GM18870 (cell line): ENCODE measurements around the gene PLXND1.

Source experiments
- ATAC-seq: cut with Tn5 transposase; IDR thresholded peaks from one replicate; pipeline ENCODE4 v1.9.1; 2021; ENCODE audit warnings: moderate library complexity; ENCODE audit not compliant: unreplicated experiment

The PLXND1 gene

DNA sequence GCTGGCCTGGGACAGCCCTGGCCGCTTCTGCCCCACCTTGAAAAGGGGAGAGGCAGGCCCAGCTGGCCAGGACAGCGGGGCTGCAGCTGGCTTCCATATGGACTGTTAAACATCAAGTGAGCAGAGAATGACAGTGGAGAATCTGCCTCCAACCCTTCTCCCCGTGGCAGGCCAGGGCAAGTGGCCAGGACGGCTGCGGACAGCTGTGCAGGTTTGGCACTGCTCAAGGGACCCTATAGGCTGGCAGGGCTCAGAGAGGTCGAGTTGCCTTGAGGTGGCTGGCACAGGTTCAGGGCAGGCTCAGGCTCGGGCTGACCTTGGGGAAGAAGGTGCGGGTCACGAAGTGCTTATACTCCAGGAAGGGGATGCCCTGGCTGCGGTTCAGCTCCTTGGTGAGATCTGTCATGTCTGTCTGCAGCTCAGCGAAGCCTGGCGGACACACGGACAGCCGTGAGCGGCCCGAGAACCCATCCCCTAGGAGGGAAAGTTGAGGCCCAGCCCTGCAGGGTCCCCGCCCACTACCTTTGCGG lies 39.2 kb downstream of the PLXND1 start:
- ATAC-seq, result no peak

DNA sequence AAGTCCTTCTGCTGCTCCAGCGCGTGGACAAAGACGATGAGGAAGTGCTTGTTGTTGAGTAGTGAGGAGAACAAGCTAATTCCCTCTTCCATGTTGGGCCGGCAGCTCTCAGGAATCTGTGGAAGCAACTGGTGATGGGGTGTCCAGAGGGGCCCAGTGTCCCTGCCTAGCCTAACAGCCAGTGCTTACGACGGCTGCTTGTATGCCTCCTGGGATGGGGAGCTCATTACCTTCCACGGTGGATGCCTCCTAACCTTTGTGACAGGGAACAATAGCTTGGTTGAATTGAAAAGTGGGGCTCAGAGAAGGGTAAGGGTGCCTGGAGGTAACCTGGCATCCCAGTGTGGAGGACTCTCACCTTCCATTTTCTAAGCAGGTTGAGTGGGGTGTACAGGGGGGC lies 40.6 kb downstream of the PLXND1 start:
- ATAC-seq, result no peak

DNA sequence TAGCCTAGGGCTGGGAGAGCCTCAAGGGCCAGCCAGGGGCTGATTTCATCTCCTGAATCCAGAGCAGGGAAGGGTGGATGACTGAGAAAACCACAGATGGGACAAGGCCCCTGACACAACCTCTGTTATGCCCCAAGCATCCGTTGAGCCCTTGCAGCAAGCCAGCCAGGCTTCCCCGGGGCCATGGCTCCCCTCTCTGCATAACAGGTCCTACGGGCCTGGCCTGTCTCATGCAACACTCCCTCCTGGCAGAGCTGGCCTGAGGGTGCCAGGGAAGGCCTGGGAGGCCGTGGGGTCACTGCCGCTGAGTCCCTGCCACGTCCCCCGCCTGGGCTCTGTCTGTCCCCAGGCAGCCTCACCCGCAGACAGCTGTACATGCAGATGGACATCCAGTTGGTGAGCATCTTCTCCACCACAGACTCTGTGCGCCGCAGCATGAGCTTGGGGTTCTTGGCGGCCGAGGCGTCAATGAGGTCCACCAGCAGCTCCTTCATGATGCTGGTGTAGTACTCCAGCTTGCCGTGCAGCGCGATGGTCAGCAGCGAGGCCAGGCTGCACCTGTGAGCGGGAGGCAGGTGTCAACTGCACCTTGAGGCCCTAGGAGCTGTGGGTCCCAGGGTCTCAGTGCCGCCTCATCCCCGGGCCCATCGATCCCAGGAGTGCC lies 41.4 kb downstream of the PLXND1 start:
- no peak for ATAC-seq

DNA sequence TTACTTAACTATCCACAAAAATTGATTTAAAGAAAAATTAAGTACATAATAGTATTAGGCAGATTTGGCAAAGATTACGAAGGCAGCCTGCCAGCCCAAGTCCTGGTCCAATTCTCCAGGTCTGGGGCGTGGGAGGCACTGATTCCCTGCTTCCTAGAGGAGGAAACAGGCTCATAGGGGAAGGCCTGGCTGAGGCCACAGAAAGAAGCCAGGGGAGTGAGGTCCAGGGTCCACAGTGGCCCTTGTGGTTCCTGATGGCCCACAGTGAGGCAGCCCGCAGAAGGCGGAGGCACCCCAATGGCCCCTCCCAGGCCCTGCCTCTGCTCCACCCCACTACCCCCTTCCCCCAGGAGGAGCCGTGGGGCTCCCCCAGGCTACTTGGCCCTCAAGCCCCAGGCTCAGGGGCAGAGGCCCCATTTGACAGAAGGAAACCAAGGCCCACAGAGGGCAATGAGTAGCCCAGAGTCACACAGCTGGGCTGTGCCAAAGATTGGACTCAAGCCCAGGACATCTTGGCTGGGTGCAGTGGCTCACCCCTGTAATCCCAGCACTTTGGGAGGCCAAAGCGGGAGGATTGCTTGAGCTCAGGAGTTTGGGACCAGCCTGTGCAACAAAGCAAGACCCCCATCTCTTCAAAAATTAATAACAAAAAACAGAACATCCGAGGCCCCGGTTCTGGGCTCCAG lies 42.5 kb downstream of the PLXND1 start:
- ATAC-seq, result no peak

DNA sequence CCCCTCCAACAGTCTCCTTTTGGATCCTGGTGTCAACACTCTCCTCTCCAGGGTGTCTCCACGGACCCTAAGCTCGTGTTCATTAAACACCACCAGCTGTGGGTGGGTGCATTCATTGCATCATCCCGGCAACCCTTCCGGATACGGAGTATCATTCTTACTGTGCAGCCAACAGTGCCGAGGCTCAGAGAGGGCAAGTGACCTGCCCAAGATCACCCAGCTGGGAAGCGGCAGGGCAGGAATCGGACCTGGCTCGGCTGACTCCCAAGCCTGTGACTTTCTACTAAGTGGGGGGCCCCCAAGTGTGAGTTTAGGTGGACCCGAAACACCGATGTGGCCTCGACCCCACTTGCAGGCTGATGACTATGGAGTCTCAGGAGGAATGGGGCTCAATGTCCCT lies 43.1 kb downstream of the PLXND1 start:
- no peak for ATAC-seq

DNA sequence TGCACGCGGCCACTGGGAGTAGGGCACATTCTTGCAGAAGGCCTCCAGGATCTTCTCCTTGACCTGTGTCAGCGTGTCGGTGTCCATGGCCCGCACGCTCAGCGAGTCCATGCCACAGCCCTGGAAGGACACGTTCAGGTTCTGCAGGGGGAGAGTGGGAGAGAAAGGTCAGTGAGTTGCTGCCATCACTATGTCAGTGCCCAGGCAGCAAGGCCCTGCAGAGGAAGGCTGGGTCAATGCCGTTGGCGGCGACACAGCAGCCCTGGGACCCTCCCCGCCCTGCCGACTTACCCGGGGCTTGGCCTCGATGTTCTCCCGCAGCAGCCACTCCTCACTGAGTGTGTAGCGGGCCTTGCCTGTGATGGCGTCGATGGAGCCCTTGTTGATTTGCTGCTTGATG lies 43.7 kb downstream of the PLXND1 start:
- ATAC-seq, result no peak

DNA sequence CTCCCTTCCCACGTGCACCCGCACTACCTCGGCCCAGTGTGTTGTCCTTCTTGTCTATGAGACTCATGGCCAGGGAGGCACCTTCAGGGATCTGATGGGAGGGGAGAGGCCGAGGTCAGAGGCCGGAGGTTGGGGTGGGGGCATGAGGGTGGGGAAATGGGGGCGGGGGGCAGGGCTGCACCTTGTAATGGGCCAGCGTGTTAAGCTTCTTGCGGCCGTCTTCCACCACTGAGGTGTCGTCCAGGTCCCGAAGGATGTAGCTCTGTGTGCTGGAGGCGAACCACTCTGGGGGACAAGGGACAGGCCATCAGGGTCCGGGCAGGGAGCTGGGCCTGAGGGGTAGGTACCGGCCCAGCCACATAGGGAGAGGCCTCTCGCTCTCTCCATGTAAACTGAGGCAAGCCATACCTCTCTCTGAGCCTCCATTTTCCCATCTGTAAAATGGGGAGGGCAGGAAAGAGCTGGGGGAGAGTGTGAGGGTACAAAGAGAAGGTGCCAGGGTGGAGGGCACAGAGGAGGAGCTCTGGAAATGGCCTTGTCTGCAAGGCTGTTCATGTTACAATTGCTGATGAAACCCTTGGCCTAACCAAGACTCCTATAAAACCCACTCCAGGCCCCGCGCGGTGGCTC lies 44.7 kb downstream of the PLXND1 start:
- no peak for ATAC-seq

DNA sequence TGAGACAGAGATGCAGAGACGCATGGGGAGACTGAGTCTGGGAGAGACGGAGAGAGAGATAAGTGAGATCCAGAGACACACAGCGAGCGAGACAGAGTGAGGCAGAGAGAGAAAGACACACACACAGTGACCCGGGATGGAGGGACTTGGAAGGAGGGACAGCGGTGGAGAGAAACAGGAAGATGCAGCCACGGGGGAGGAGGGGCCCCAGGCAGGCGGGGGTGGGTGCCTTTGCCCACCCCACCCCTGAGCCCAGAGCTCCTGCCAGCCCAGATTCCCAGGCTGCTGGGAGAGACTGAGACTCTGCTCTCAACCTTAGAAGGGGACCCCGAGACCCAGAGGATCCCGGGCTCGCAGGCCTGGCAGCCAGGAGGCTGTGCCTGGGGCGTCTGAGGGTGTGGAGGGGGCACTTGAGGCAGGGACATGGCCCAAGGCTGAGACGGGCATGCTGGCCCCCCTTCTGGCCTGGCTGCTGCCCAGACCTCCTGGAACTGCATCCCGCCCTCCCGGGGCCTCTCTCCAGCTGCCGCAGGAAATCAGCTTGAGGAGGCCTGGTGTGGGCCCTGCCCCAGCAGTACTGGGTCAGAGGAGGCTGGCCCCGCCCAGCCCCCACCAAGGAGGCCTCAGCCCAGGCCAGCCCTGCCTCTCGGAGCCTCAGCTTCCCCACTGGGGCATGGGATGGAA lies 45.4 kb downstream of the PLXND1 start:
- no peak for ATAC-seq

DNA sequence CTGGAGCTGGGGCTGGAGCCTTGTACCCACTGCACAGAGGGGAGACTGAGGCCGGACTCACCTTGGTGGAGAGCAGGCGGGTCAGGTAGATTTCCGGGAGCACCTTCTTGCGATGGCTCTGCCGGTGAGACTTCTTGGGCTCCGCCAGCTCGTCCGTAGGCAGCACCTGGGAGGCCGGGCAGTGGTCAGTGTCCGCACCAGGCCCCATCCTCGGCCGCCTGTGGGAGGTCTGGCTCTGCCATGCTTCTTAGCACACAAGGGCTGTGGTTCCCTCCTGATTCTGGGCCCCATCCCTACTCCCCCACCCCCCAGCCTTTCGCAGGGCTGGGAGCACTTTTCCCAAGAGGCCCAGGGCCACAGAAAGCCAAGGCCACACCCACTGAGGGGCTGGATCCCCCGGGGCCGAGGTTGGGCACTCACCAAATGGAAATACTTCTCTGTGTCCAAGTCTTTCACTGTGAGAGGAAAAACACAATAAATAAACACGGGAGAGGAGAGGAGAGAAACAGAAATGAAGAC lies 46.1 kb downstream of the PLXND1 start:
- no peak for ATAC-seq

DNA sequence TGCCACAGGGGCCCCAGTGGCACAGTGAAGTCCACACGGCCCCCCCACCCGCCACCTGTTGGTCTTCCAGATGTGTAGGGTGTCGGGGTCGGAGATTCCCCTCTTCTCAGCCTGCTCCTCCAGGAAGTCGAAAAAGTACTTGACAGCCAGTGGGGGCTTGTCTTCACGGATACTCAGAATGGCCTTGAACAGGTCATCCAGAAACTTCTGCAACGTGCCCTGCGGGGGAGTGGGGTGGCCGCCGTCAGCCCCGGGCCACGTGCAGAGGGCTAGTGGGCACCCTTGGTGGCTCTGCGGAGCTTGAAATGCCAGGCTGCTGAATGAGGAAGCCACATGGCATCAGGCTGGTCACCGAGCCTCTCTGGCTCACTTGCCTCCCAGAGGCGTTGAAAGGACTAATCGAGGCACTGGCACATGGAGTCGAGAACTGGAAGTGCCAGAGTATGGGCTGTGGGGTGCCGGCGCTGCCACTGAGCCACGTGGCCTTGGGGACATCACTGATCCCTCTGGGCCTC lies 46.9 kb downstream of the PLXND1 start:
- ATAC-seq, result no peak

DNA sequence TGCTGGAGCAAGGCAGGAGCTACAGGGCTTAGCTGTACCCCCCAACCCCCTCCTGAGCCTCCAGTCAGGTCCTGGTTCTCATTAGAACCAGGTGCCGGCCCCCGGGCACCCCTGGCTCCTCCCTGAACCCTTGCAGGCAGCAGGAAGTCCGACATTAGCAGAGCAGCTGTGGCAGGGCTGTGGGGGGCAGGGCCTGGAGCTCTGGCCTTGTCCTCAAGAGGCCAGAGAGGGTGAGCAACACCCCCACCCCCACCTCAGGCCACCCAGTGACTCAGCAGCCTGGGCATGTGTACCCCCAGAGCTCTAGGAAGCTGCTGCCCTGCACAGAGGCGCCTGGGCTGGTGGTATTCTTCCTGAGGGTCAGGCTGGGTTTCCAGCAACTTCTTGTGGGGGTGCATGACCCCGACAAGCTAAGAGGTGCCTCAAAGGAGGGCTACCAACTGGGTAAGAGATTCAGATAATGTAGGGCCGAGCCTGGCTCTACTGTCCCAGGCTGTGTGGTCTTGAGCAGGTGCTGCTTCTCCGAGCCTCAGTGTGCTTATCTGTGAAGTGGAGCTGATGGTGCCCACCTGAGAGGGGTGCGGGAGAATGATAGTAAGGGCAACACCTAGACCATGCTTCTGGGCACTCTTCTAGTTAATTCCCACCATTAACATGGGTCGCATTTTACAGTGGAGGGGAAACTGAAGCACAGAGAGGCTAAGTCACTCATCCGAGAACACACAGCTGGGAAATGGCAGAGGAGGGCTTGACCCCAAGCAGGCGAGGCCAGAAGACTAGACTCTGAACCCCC lies 47.5 kb downstream of the PLXND1 start:
- no peak for ATAC-seq

DNA sequence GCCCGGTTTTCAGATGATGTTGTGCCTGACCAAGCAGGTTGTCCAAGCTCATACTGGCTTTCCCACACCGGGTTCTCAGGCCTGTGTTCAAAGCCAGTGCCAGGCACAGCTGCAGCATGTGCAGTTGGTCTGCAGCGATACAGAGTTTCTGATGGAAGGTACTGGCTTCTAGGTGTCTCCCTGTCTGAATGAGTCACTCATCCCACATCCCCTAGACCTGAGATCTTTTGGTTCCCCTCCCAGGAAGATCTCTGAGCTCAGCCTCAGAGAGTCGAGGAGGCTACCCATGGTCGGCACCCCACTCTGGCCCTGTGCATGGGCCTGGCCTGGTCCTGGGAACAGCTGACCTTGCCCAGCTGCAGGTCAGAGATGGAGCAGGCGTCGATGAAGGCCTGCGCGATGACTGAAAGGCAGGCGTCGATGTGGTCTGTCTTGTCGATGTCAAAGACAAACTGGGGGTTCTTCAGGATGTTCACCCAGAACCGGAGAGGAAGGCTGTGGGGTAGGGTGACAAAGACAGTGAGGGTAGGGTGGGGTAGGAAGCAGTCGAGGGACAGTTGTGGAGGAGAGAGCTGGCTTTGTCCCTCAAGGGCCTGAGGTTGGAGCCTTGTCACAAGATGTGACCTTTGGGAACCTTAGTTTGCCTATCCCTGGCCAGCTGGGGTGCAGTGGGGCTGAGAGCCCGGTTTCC lies 48.2 kb downstream of the PLXND1 start:
- ATAC-seq, result no peak

DNA sequence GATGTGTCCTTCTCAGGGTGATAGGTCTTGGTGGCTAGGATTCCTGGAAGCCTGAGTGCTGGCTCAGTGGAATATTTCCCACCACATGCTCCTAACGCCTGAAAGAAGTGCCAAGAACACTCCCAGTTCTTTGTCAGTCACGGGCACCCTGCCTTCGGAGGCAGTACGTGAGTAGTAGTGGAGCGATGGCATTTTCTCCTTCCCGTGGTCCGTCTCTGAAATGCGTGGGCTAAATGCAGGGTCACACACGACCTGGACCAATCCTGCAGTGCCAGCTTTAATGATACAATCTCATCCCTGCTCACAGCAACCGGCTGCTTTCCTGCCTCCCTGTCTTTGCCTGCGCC lies 49.0 kb downstream of the PLXND1 start:
- ATAC-seq, result no peak

DNA sequence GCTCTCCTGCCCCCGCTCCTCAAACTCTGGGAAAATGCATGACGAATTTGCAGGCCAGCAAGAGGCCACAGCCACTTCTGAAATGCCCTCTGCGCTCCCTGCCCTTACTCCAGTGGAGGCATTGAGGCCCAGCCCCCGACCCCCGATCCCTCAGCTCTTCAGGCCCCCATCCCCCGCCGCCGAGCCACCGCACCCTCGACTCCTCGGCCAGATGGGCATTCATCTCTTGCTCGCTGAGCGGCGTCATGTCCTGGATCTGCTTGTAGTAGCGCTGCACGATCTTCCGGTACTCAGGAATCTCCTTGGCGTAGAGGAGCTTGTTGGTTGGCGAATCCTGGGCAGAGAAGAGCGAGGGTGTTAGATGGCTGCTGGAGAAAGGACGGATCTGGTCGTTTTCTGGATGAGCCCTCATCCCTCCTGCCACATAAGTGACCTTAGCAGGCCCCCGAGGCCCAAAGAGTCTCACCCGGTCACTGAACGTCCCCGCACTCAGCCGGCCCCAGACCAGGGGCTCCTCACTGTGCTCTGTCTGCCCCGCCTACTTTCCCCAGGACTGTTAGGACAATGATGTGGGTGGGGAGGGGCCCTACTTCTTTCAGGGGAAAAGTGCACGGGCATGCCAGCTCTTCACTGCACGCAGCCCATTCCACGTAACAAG lies 49.5 kb downstream of the PLXND1 start:
- no peak for ATAC-seq

DNA sequence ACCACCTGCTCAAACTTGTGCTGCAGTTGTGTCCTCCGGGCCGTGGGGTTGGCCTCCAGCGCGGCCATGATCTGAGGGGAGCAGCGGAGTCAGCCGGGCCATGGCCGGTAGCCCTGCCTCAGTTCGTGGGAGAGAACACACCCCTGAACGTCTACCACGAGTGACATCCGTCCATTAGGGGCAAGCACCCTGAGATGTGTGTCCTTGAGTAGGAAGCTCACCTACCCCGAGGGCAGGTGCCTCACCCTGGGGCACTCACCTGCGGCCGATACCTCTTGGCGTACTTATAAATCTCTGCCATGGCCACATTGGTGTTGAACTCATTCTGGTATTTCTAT lies 50.1 kb downstream of the PLXND1 start:
- no peak for ATAC-seq

DNA sequence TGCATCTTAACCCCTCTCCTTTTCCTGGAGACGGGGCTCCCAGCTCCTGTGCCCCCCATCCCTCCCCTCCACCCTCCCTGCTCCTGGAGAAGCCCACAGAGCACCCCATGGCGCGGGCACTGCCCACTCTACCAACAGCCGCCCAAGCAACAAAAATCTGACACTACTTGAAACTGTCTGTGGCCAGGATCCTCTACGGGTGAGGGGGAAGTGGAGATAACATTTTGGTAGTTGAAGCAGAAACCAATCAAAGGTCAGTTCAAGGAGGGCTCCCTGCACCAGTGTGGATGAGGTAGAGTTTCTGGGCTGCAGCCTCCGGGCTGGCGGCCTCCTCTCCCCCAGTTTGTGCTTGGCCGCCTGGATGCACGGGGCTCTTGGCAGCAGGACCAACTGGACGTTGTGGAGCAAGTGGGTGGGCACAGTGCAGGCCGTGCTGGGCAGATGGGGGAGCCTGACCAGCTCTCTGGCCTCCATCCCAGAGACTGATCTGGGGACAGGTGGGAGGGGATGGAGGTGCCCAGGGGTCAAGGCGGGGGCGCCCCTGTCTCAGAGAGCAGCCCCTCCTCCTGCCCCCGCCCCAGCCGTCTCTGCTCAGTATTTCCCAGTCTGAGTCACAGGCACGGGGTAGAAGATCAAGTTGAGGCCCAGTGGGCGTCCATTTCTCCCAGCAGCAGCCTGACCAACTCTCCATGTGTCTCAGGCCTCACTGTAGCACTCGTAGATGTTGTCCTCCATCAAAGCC lies 50.7 kb downstream of the PLXND1 start:
- no peak for ATAC-seq

DNA sequence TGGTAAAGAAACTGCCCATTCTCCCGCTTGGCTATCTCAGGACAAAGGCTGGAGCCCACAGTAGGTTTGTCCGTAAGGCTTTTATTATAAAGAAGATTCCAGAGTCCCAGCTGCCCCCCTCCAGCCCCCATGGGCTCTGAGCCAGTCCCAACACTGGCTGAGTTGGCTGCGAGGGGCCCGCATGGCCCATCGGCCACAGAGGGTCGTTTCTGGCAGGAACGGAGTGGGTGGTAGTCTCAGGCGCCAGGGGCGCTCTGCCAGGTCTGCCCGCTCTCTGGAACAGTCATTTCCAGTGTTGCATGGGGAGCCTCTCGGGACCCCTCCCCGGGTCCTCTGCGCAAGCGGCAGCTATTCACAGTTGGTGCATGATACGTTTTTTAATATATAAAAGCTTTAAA lies 51.3 kb downstream of the PLXND1 start:
- no peak for ATAC-seq

DNA sequence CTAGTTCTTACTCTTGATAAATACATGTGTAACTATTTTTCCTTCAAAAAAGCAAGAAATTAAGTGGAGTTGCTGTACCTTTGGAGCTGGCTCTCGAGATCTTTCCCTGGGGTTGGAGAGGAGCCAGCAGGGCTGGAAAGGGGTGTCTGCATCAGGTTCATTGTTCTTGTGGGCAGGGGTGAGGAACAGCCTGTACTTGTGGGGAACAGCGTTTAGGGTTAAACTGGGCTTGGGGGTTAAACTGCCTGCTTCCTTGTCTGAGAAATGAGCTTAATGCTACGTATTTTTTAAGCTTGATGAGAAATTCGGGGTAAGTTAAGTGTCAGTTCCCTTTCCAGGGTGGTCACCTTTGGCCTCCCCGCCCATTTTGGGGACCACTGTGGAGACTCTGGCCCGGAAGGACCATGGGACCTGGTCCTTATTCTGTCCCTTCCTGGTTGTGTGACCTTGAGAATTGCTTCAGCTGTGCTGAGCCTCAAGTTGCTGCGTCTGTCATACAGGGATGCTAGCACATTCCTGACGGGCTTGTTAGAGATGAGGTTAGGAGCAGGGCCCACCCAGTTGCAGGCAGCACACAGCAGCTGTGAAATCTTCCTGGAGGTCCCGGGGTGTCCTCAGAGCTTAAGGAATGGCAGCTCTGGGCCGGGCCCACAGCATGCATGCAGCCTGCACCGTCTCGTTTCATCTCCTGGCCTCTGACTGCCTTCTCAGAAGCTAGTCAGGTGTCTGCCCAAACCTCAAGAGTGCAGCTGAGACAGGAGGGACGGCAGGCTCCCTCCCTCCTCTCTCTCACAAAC lies 51.9 kb downstream of the PLXND1 start:
- ATAC-seq, result no peak
